Ovary (tissue), 3 donors: Measurements from ENCODE around the gene SCIN.

Experiments used
- EP300 ChIP-seq: sonication (generic); formaldehyde crosslinking; IDR thresholded peaks from one replicate; pipeline ENCODE4 v1.6.1; 2017; ENCODE audit warnings: antibody characterized with exemption
- POLR2A ChIP-seq: fragments of 450-650 bp; IDR thresholded peaks from one replicate; pipeline ENCODE4 v1.6.1; 2017; ENCODE audit warnings: antibody characterized with exemption, mild to moderate bottlenecking, moderate library complexity
- TF ChIP-seq, protein P1 (sequence below), 3 donors: fragments of 450-650 bp in 2 of 3; fragments of 200-600 bp in 1 of 3; IDR thresholded peaks; one replicate each; pipeline versions ENCODE4 v1.5.1 to v1.8.0; 2016 to 2022; ENCODE audit warnings: antibody characterized with exemption in 3 of 3, mild to moderate bottlenecking in 1 of 3
- donor health status: DM: no; HTN: no; CAD: no.

- TF ChIP-seq EP300: no peak
- TF ChIP-seq, protein P1, sequence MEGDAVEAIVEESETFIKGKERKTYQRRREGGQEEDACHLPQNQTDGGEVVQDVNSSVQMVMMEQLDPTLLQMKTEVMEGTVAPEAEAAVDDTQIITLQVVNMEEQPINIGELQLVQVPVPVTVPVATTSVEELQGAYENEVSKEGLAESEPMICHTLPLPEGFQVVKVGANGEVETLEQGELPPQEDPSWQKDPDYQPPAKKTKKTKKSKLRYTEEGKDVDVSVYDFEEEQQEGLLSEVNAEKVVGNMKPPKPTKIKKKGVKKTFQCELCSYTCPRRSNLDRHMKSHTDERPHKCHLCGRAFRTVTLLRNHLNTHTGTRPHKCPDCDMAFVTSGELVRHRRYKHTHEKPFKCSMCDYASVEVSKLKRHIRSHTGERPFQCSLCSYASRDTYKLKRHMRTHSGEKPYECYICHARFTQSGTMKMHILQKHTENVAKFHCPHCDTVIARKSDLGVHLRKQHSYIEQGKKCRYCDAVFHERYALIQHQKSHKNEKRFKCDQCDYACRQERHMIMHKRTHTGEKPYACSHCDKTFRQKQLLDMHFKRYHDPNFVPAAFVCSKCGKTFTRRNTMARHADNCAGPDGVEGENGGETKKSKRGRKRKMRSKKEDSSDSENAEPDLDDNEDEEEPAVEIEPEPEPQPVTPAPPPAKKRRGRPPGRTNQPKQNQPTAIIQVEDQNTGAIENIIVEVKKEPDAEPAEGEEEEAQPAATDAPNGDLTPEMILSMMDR (IDR thresholded peaks at IDR 0.05): no peak
- TF ChIP-seq POLR2A: no peak
Observed at GRCh38 chr7:12641196-12641595, 70.7 kb downstream of the SCIN start.
